Body of pancreas (tissue), 4 donors: ENCODE data around the gene GPR161.

Experiments
- CTCF ChIP-seq, 7 experiments: fragments of 450-650 bp in 4 of 7; fragments of 200-600 bp in 3 of 7; sonication (generic) in 3 of 7; IDR thresholded peaks; one replicate each; pipeline ENCODE4 v1.5.1; 2016 to 2019; ENCODE audit warnings: antibody characterized with exemption in 7 of 7
- POLR2A ChIP-seq, 3 donors: fragments of 450-650 bp; IDR thresholded peaks; one replicate each; pipeline ENCODE4 v1.6.1; 2016; ENCODE audit warnings: antibody characterized with exemption in 3 of 3, mild to moderate bottlenecking in 2 of 3

GRCh38 chr1:168069384-168069783, 67.3 kb downstream of the GPR161 start:
- no peak for TF ChIP-seq POLR2A (IDR thresholded peaks at IDR 0.05)
- TF ChIP-seq CTCF (IDR thresholded peaks at IDR 0.05) = no peak
